GM23248 (cell line): Measurements from ENCODE around the gene CNTNAP1. TPM values are rescaled to one million over a fixed set of nuclear protein-coding genes. Genes with fewer than 3 reads are reported as not detected.

Experiments
- DNase-seq: peaks from one replicate; pipeline ENCODE4 v3.0.0-alpha.2; 2015
- H2AFZ ChIP-seq: fragments of 200-600 bp; sonication (generic); 2 replicates; pipeline ENCODE4 v1.6.1; 2016; ENCODE audit warnings: antibody characterized with exemption
- H3F3A ChIP-seq: fragments of 200-600 bp; sonication (generic); 2 replicates; pipeline ENCODE4 v1.6.1; 2016; ENCODE audit warnings: mild to moderate bottlenecking, antibody characterized with exemption, mixed run types; ENCODE audit not compliant: insufficient read depth
- H3K27ac ChIP-seq: fragments of 200-600 bp; sonication (generic); 2 replicates; pipeline ENCODE4 v1.5.1; 2016; ENCODE audit warnings: mild to moderate bottlenecking
- H3K27me3 ChIP-seq: fragments of 200-600 bp; sonication (generic); replicated peaks from 2 replicates; pipeline ENCODE4 v1.6.1; 2016; ENCODE audit warnings: mild to moderate bottlenecking; ENCODE audit not compliant: insufficient read depth
- H3K36me3 ChIP-seq: fragments of 200-600 bp; sonication (generic); 2 replicates; pipeline ENCODE4 v1.6.1; 2016; ENCODE audit warnings: low read depth, mild to moderate bottlenecking
- H3K4me1 ChIP-seq: fragments of 200-600 bp; sonication (generic); 2 replicates; pipeline ENCODE4 v1.6.1; 2016; ENCODE audit warnings: mild to moderate bottlenecking; ENCODE audit not compliant: insufficient read depth
- H3K4me2 ChIP-seq: fragments of 200-600 bp; sonication (generic); one replicate; pipeline ENCODE4 v1.6.1; 2016; ENCODE audit warnings: mild to moderate bottlenecking; ENCODE audit not compliant: unreplicated experiment
- H3K4me3 ChIP-seq: fragments of 200-600 bp; sonication (generic); 2 replicates; pipeline ENCODE4 v1.5.1; 2016; ENCODE audit warnings: mild to moderate bottlenecking
- H3K79me2 ChIP-seq: fragments of 200-600 bp; sonication (generic); 2 replicates; pipeline ENCODE4 v1.6.1; 2016; ENCODE audit warnings: mild to moderate bottlenecking; ENCODE audit not compliant: insufficient read depth
- H3K9ac ChIP-seq: fragments of 200-600 bp; sonication (generic); 2 replicates; pipeline ENCODE4 v1.6.1; 2016; ENCODE audit warnings: mild to moderate bottlenecking
- H3K9me2 ChIP-seq: fragments of 200-600 bp; sonication (generic); 2 replicates; pipeline ENCODE4 v1.6.1; 2016; ENCODE audit warnings: mixed run types, mild to moderate bottlenecking, moderate library complexity; ENCODE audit not compliant: insufficient read depth
- H3K9me3 ChIP-seq: fragments of 200-600 bp; sonication (generic); one replicate; pipeline ENCODE4 v1.6.1; 2017; ENCODE audit warnings: low read depth
- H4K20me1 ChIP-seq: fragments of 200-600 bp; sonication (generic); 2 replicates; pipeline ENCODE4 v1.6.0; 2016; ENCODE audit not compliant: insufficient read depth
- EZH2 ChIP-seq: fragments of 200-600 bp; sonication (generic); IDR thresholded peaks from 2 replicates; pipeline ENCODE4 v1.6.1; 2018; ENCODE audit warnings: antibody characterized with exemption, mild to moderate bottlenecking; ENCODE audit not compliant: insufficient read depth, poor library complexity, severe bottlenecking
- EZH2phosphoT487 ChIP-seq: fragments of 200-600 bp; sonication (generic); IDR thresholded peaks from 2 replicates; pipeline ENCODE4 v1.6.1; 2018; ENCODE audit warnings: antibody characterized with exemption, moderate library complexity, mild to moderate bottlenecking, low read depth; ENCODE audit not compliant: insufficient read depth
- WGBS, 2 experiments: methylation state at CpG; one replicate each; pipeline ENCODE4 v1.1.6; 2015 to 2017; ENCODE audit warnings: low lambda C conversion rate in 2 of 2, low coverage in 1 of 2; ENCODE audit errors: missing lambda C conversion rate in 2 of 2; 5-methylcytosine and 5-hydroxymethylcytosine counted together
- in situ Hi-C: fragments of 300-500 bp; cut with MboI; formaldehyde crosslinking; loops from 2 replicates; pipeline ENCODE4 v1.15.0; 2020
- polyA plus RNA-seq: library from polyadenylated mRNA; unstranded; fragments of >200 nt; fragmentation: Nextera tagmentation; extraction: Ambion mirVana; gene quantifications from 2 replicates; pipeline ENCODE4 v1.2.1, GENCODE V29; 2016
- total RNA-seq: library from RNA; depleted of rRNA; stranded (reverse); fragments of >200 nt; shearing (Covaris generic); gene quantifications from 2 replicates; pipeline ENCODE4 v1.2.3, GENCODE V29; 2014

CNTNAP1 gene
- total and polyA plus RNA-seq, 2 experiments from 2014 or later: 3.6 to 24.5 TPM

GRCh38 chr17:42704837-42705494, 22.6 kb downstream of the CNTNAP1 start:
- no peaks in the 10 kb centered on the region for H3K27me3 ChIP-seq
- H3K4me1 ChIP-seq: no peaks in the 10 kb centered on the region
- H3K9me2 ChIP-seq: no peaks in the 10 kb centered on the region
- no peak overlapping the region for H3K9ac ChIP-seq
- WGBS, 2 experiments: 96 to 97% methylated on average over 8 of the region's 8 CpGs
- no peaks in the 10 kb centered on the region for H4K20me1 ChIP-seq
- no peak overlapping the region for H2AFZ ChIP-seq
- peaks cover 7% of the 10 kb centered on the region for H3F3A ChIP-seq
- no peak for DNase-seq
- TF ChIP-seq EZH2phosphoT487: no peak
- no peak for TF ChIP-seq EZH2
- H3K4me3 ChIP-seq: no peak overlapping the region
- no peaks in the 10 kb centered on the region for H3K79me2 ChIP-seq
- in situ Hi-C loops: no loop called here
- H3K4me2 ChIP-seq: no peak overlapping the region
- H3K27ac ChIP-seq: no peak overlapping the region
- peaks cover 61% of the 10 kb centered on the region for H3K36me3 ChIP-seq
- no peaks in the 10 kb centered on the region for H3K9me3 ChIP-seq

- no peak for DNase-seq
- Histone ChIP-seq H3K27ac (no peak overlapping the region), H3K9me3 (no peaks in the 10 kb centered on the region), H3K79me2 (no peaks in the 10 kb centered on the region), H4K20me1 (no peaks in the 10 kb centered on the region), H2AFZ (no peak overlapping the region), H3K9ac (no peak overlapping the region), H3K36me3 (peaks cover 67% of the 10 kb centered on the region), H3K9me2 (no peaks in the 10 kb centered on the region), H3K4me2 (no peak overlapping the region), H3K27me3 (no peaks in the 10 kb centered on the region), H3K4me3 (no peak overlapping the region), H3K4me1 (no peaks in the 10 kb centered on the region), H3F3A (no peaks in the 10 kb centered on the region)
- in situ Hi-C loops: no loop called here
- WGBS, 2 experiments: 85 to 88% methylated on average over 5 of the region's 5 CpGs
- TF ChIP-seq EZH2phosphoT487 (no peak), EZH2 (no peak)
Measured at GRCh38 chr17:42706732-42707131, 24.4 kb downstream of the CNTNAP1 start.

DNA sequence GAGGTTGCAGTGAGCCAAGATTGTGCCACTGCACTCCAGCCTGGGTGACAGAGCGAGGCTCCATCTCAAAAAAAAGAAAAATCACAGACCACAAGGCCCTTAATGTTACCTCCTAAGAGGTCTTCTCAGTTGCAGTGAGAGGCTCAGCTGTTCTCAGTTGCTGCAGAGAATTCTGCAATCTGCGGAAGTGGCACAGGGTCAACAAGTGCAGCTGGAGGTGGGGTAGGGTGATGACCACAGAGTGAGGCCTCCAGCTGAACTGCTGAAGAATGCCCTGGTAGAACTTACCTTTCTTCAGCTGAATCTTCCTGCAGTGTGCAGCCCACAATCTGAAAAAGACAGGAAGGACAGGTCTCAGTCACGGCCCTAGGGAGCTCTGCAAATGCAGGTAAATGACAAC, 26.3 kb downstream of the CNTNAP1 start:
- Histone ChIP-seq H3F3A (no peaks in the 10 kb centered on the region), H3K9me2 (no peaks in the 10 kb centered on the region), H3K36me3 (peaks cover 64% of the 10 kb centered on the region), H3K9ac (no peak overlapping the region), H3K79me2 (no peaks in the 10 kb centered on the region), H3K4me2 (no peak overlapping the region), H3K4me3 (no peak overlapping the region), H3K4me1 (no peaks in the 10 kb centered on the region), H3K27me3 (no peaks in the 10 kb centered on the region), H2AFZ (no peak overlapping the region), H3K27ac (no peak overlapping the region), H3K9me3 (no peaks in the 10 kb centered on the region), H4K20me1 (no peaks in the 10 kb centered on the region)
- in situ Hi-C loops: no loop called here
- DNase-seq: no peak
- WGBS, 2 experiments: 99 to 100% methylated on average over 3 of the region's 3 CpGs
- TF ChIP-seq EZH2: no peak

DNA sequence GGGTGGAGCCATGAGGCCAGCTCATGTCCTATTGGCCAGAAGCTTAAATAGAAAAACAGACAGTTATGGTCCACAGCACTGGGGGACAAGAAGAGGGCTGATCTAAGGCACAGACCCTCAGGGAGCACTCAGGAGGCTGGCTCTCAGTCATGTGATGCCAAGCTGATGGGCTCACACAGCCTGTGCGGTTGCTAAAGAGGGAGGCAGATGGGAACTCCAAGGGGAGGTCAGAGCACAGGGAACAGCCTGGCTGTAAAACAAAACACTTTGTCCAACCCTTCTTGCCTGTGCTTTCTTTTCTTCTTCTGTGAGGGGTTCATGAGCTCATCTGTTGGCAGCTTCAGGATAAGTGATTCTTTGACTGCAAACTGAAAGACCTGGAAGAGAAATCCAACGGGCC, 27.2 kb downstream of the CNTNAP1 start:
- Histone ChIP-seq H3K4me3 (no peak overlapping the region), H3K36me3 (peaks cover 65% of the 10 kb centered on the region)
- in situ Hi-C loops: no loop called here

More for the DNA sequence above, 27.2 kb downstream of the CNTNAP1 start:
- WGBS, 2 experiments: 96 to 100% methylated on average over 2 of the region's 2 CpGs
- no peak for TF ChIP-seq EZH2
- TF ChIP-seq EZH2phosphoT487: no peak
- Histone ChIP-seq H3K79me2 (no peaks in the 10 kb centered on the region), H4K20me1 (no peaks in the 10 kb centered on the region), H3K9me3 (no peaks in the 10 kb centered on the region), H3K27ac (no peak overlapping the region), H3K4me1 (no peaks in the 10 kb centered on the region), H3F3A (no peaks in the 10 kb centered on the region; the same call in 1 of the 2 replicates), H3K9me2 (no peaks in the 10 kb centered on the region), H3K9ac (no peak overlapping the region), H3K27me3 (no peaks in the 10 kb centered on the region), H3K4me2 (no peak overlapping the region), H2AFZ (no peak overlapping the region)
- DNase-seq: no peak
